ENCODE data around the gene SUPT3H. TPM values are rescaled to one million over a fixed set of nuclear protein-coding genes. Genes with fewer than 3 reads are reported as not detected.

SUPT3H gene
- total and polyA plus RNA-seq, 4 donors: 0.85 to 4.8 (median 2.4) TPM

- Histone ChIP-seq H3K27me3 (ENCODE audit: control insufficient read depth in 4 of 4, insufficient read depth in 4 of 4, low read length in 3 of 4) (no peaks in the 10 kb centered on the region), H3K27ac (ENCODE audit: low read depth in 1 of 2, low read length in 2 of 2) (no peak overlapping the region), H3K4me1 (ENCODE audit: control insufficient read depth in 4 of 4, insufficient read depth in 4 of 4, low read length in 3 of 4) (no peaks in the 10 kb centered on the region), H3K36me3 (ENCODE audit: control insufficient read depth in 4 of 4, insufficient read depth in 3 of 4, low read depth in 1 of 4, low read length in 3 of 4) (no peaks in the 10 kb centered on the region), H3K9ac (ENCODE audit: low read depth in 1 of 2, low read length in 2 of 2) (no peak overlapping the region), H3K4me3 (ENCODE audit: low read depth in 1 of 3, low read length in 3 of 3) (no peak overlapping the region), H3K9me3 (ENCODE audit: control insufficient read depth in 4 of 4, low read length in 3 of 4) (peaks cover 0 to 2% (median 0%) of the 10 kb centered on the region in 4 donors)
- 85% methylated on average over 2 of the region's 2 CpGs for WGBS
- TF ChIP-seq SP1 (IDR thresholded peaks at IDR 0.05) (no peak), NR2F2 (IDR thresholded peaks at IDR 0.05) (no peak), YY1 (IDR thresholded peaks at IDR 0.05) (no peak), FOXA1 (IDR thresholded peaks at IDR 0.05) (no peak), HNF4G (IDR thresholded peaks at IDR 0.05) (no peak), RAD21 (IDR thresholded peaks at IDR 0.05) (no peak), GABPA (IDR thresholded peaks at IDR 0.05 in 1 of 2, conservative IDR thresholded peaks at IDR 0.05 in 1 of 2) (no peak), REST (IDR thresholded peaks at IDR 0.05) (no peak), FOXA2 (IDR thresholded peaks at IDR 0.05) (no peak), TAF1 (conservative IDR thresholded peaks at IDR 0.05) (no peak), ZBTB33 (IDR thresholded peaks at IDR 0.05) (no peak), MAX (IDR thresholded peaks at IDR 0.05) (no peak)
- no peak for DNase-seq (ENCODE audit: low spot score)
Observed at GRCh38 chr6:44820321-44820720, 557.4 kb downstream of the SUPT3H start.

DNA sequence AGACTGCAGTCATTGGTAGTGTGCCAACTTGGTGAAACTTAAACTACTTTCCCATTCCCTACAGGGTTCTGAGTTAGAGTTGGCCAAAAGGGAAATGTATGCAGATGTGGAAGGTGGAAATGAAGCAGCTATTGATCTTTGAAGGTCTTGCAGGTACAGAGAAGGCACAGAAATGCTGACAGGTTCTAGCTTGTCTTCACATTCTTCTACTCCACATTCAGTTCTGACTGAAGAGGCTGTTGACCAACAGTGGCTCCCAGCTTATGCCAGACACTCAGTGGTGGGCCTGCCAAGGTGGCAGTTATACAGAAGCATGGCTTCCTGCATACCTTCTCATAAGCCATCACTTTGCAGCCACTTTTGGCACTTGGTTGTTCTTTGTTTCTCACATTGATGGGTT lies 566.3 kb downstream of the SUPT3H start:
- Histone ChIP-seq H3K9ac (ENCODE audit: low read depth in 1 of 2, low read length in 2 of 2) (no peak overlapping the region), H3K4me3 (ENCODE audit: low read depth in 1 of 3, low read length in 3 of 3) (no peak overlapping the region), H3K36me3 (ENCODE audit: control insufficient read depth in 4 of 4, insufficient read depth in 3 of 4, low read depth in 1 of 4, low read length in 3 of 4) (no peaks in the 10 kb centered on the region), H3K27ac (ENCODE audit: low read depth in 1 of 2, low read length in 2 of 2) (no peak overlapping the region), H3K27me3 (ENCODE audit: control insufficient read depth in 4 of 4, insufficient read depth in 4 of 4, low read length in 3 of 4) (no peaks in the 10 kb centered on the region), H3K9me3 (ENCODE audit: control insufficient read depth in 4 of 4, low read length in 3 of 4) (no peaks in the 10 kb centered on the region), H3K4me1 (ENCODE audit: control insufficient read depth in 4 of 4, insufficient read depth in 4 of 4, low read length in 3 of 4) (peaks cover 0 to 6% (median 0%) of the 10 kb centered on the region in 4 donors)
- TF ChIP-seq NR2F2 (IDR thresholded peaks at IDR 0.05): no peak
- TF ChIP-seq SP1 (IDR thresholded peaks at IDR 0.05): no peak
- no peak for TF ChIP-seq TAF1 (conservative IDR thresholded peaks at IDR 0.05)
- TF ChIP-seq FOXA2 (IDR thresholded peaks at IDR 0.05): no peak
- TF ChIP-seq EGR1 (IDR thresholded peaks at IDR 0.05; ENCODE audit: low read depth in 2 of 2): no peak
- TF ChIP-seq FOXA1 (IDR thresholded peaks at IDR 0.05): no peak
- TF ChIP-seq HNF4A (conservative IDR thresholded peaks at IDR 0.05): no peak
- no peak for TF ChIP-seq HNF4G (IDR thresholded peaks at IDR 0.05)
- TF ChIP-seq YY1 (IDR thresholded peaks at IDR 0.05): no peak
- TF ChIP-seq GABPA (IDR thresholded peaks at IDR 0.05 in 1 of 2, conservative IDR thresholded peaks at IDR 0.05 in 1 of 2): no peak
- no peak for TF ChIP-seq RAD21 (IDR thresholded peaks at IDR 0.05)
- TF ChIP-seq MAX (IDR thresholded peaks at IDR 0.05): no peak
- TF ChIP-seq ATF3 (IDR thresholded peaks at IDR 0.05): no peak
- TF ChIP-seq REST (IDR thresholded peaks at IDR 0.05): no peak
- no peak for DNase-seq (ENCODE audit: low spot score)
